ENCODE measurements around the gene PPP2R3B.

Gene PPP2R3B

GRCh38 chrX:291411-291901 lies 95.3 kb downstream of the PPP2R3B start:
- DNase-seq: no peak

GRCh38 chrX:290476-291166 lies 96.1 kb downstream of the PPP2R3B start:
- DNase-seq: no peak

GRCh38 chrX:288561-288991 lies 98.1 kb downstream of the PPP2R3B start:
- DNase-seq: no peak

GRCh38 chrX:287670-288069 lies 99.0 kb downstream of the PPP2R3B start:
- no peak for DNase-seq

GRCh38 chrX:285076-285677 lies 101.5 kb downstream of the PPP2R3B start:
- DNase-seq: no peak

Data from stimulated activated CD4-positive, alpha-beta T cell treated with anti-CD3 and anti-CD28 coated beads, Interleukin-4, amount 100 ng/mL, for 1 hour (primary cell).